ENCODE results near the gene SGK1.

DNA sequence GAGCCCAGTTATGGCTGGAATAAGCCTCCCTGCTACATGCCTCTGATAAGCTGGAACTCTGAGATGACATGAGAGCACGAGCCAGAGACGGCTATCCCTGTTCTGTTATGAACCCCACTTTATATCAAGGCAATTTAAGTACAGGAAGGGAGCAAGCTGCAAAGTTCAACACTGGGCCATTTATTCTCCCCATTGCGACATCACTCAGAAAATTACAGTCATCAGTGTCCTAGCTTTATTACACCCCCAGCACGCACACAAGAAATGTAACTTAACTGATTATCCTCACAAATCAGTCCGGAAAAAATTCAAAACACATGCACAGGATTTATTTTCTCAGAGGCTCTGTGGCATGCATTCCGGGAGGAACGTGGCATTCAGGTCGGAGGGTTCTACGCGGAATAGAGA is 140.2 kb downstream of the SGK1 start:
- TF ChIP-seq, protein P1, sequence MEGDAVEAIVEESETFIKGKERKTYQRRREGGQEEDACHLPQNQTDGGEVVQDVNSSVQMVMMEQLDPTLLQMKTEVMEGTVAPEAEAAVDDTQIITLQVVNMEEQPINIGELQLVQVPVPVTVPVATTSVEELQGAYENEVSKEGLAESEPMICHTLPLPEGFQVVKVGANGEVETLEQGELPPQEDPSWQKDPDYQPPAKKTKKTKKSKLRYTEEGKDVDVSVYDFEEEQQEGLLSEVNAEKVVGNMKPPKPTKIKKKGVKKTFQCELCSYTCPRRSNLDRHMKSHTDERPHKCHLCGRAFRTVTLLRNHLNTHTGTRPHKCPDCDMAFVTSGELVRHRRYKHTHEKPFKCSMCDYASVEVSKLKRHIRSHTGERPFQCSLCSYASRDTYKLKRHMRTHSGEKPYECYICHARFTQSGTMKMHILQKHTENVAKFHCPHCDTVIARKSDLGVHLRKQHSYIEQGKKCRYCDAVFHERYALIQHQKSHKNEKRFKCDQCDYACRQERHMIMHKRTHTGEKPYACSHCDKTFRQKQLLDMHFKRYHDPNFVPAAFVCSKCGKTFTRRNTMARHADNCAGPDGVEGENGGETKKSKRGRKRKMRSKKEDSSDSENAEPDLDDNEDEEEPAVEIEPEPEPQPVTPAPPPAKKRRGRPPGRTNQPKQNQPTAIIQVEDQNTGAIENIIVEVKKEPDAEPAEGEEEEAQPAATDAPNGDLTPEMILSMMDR (IDR thresholded peaks at IDR 0.05) = no peak
- no peak for TF ChIP-seq POLR2A (IDR thresholded peaks at IDR 0.05)

Data from testis (tissue), 2 donors.